Left renal cortex interstitium (tissue), 4 donors: ENCODE results near the gene OR51V1. TPM values are rescaled to one million over a fixed set of nuclear protein-coding genes. Genes with fewer than 3 reads are reported as not detected.
"Not testable (repeated sequence)": the region's sequence is repeated elsewhere in the genome, so short reads cannot be mapped to it uniquely, and the experiment has no call there.

ENCODE experiments used
- DNase-seq, 4 donors: peaks; one replicate each; pipeline ENCODE4 v3.0.0-alpha.2; 2013; ENCODE audit warnings: low read depth in 4 of 4, low spot score in 2 of 4, missing footprints in 1 of 4
- polyA plus RNA-seq, 4 donors: library from polyadenylated mRNA; unstranded; fragments of 120-200 nt; gene quantifications; one replicate each; pipeline ENCODE4 v1.2.1, GENCODE V29; 2013; ENCODE audit not compliant: insufficient read length in 4 of 4

OR51V1 gene
- polyA plus RNA-seq: not detected

DNA sequence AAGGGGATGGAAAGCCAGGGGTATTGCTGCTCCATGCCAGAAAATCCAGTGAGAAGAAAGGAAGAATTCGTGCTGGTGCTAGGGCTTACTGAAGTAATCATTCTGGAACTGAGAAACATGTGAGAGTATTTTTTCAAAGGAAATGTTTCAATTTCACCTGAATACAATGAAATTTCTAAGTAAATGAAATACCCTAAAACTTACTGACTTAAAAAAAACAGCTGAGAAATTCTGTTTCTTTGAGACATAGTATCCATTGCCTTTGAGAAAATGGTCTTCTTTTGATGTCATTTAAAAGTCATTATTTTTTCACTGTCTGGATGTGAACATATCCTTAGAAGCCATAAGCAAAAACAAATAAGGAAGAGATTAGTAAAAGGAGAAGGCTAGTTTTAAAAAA, at the start of gene OR51V1:
OR51V1 (minus strand) TSS at position 101 of the 400 bp plus-strand sequence; CDS start at position 101, 0 bp downstream.
- DNase-seq: no peak

GRCh38 chr11:5249807-5250396, 49.4 kb upstream of the OR51V1 start, which contains the start of gene HBG1:
TSS of gene HBG1 (minus strand) at chr11:5249857. CDS start at chr11:5249804, 53 bp downstream.
- not testable (repeated sequence) for DNase-seq

DNA sequence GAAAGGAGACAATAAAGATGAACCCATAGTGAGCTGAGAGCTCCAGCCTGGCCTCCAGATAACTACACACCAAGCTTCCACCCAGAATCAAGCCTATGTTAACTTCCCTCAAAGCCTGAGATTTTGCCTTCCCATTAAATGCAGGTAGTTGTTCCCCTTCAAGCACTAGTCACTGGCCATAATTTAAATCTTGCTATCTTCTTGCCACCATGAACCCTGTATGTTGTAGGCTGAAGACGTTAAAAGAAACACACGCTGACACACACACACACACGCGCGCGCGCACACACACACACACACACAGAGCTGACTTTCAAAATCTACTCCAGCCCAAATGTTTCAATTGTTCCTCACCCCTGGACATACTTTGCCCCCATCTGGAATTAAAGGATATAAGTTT, 48.0 kb upstream of the OR51V1 start:
- DNase-seq: not testable (repeated sequence)

DNA sequence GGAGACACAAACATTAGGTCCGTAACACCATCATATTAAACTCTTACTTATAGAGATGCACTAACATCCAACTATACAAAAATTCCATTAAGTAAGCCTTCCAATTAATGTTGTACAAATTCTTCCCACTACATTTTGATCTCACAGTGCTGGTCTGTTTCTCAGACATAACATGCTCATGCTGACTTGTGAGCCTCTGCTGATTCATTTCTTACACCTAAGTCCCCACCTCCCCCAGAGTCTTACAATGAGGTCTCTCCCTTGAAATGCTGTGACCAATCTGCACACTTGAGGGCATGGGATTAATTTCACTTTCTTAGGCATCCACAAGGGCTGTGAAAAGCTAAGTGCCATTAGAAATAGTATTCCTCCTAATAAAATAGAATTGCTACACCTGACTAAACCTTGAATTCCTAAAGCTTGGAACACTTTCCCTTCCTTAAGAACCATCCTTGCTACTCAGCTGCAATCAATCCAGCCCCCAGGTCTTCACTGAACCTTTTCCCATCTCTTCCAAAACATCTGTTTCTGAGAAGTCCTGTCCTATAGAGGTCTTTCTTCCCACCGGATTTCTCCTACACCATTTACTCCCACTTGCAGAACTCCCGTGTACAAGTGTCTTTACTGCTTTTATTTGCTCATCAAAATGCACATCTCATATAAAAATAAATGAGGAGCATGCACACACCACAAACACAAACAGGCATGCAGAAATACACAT, 47.1 kb upstream of the OR51V1 start:
- no peak for DNase-seq

DNA sequence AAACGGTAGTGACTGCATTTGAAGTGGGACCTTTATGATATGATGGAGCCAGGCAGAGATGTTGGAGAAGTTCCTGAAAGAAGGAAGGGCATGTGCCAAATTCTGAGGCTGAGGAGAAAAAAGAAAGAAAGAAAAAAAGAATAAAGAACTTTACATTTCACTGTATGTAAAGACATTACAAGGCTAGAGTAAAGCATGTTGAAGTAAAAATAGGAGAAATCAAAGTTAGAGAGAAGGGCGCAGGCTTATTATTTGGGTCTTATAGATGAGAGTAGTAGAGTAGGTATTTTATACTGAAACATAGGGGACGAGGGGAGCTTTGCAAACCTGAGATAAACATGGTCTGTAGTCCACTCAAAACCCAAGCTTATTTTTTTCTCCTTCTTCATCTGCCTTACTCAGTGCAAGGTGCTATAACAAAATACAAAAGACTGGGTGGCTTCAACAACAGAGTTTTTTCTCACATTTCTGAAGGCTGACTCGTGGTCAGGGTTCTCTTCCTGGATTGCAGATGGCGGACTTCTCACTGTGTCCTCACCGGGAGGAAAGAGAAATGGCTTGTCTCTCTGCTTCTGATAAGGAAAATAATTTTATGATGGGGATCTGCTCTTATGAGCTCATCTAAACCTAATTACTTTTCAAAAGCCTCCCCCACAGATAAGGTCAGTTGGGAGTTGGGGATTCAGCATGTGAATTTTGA, 46.4 kb upstream of the OR51V1 start:
- DNase-seq: no peak

DNA sequence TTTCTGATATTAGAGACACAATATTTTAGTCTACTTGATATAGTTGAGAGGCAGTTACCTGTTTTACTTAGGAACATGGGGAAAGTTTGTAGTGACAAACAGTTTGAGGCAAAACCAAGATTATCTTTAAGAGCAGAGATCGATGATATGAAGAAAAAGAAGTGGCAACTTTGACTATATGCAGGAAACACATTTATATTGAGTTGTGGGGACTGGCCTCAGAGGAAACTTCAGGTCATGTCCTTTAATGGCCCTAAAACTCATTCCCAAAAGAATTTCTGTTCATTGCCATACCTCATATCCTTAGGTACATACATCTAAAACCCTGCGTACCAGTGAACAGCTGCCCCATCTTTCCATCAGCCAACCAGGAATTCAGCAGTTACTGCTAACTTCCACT, 44.7 kb upstream of the OR51V1 start:
- DNase-seq: no peak

GRCh38 chr11:5243816-5244180, 43.3 kb upstream of the OR51V1 start:
- DNase-seq: no peak

GRCh38 chr11:5242933-5243815, 42.7 kb upstream of the OR51V1 start:
- DNase-seq: no peak

- no peak for DNase-seq
Measured at GRCh38 chr11:5242208-5242607, 41.7 kb upstream of the OR51V1 start.

DNA sequence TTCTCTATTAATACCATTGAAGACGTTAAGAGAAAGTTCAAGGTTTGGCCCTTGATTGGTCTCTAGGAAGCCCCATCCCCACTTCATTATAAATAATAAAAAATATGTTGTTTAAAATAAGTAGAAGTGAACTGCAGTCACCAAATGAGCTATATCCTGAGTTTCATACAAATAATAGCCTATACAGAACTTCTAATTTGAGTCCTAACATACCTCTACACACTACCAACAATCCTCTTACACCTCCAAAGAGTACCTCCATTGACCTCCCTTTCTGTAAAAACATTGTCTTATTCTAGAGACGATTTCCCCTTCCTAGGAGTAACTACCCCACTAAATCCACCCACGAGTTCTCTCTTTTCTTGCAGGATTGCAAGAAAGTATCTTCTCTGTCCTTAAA, 41.0 kb upstream of the OR51V1 start:
- no peak for DNase-seq

DNA sequence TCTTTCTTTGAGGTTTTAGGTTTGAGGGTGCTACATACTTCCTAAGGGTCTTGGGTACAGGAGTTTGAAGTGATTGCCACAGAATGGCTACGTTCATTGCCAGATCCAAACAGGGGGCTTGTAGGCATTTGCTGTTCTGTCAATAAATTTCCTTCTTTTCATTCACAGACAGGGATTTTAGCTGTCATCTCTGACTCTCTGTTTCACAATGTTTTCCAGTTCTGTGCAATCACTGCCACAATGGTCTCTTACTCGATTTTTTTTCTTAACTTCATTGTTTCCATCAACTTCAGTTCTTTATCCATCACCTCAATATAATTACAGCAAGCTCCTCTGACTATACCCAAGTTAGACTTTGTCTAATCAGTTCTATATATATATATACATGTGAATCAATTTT, 40.0 kb upstream of the OR51V1 start:
- DNase-seq: no peak

GRCh38 chr11:5240056-5240455, 39.6 kb upstream of the OR51V1 start:
- no peak for DNase-seq

GRCh38 chr11:5239046-5239445, 38.6 kb upstream of the OR51V1 start:
- DNase-seq: no peak

GRCh38 chr11:5238486-5238885, 38.0 kb upstream of the OR51V1 start:
- DNase-seq: no peak

DNA sequence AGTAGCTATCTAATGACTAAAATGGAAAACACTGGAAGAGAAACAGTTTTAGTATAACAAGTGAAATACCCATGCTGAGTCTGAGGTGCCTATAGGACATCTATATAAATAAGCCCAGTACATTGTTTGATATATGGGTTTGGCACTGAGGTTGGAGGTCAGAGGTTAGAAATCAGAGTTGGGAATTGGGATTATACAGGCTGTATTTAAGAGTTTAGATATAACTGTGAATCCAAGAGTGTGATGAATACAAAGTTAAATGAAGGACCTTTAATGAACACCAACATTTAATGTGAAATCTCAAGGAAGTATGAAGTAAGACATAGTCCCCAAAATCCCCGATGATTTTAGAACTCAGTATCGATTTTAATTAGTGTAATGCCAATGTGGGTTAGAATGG, 36.9 kb upstream of the OR51V1 start:
- DNase-seq: no peak

GRCh38 chr11:5235364-5236095, 35.0 kb upstream of the OR51V1 start:
- no peak for DNase-seq

DNA sequence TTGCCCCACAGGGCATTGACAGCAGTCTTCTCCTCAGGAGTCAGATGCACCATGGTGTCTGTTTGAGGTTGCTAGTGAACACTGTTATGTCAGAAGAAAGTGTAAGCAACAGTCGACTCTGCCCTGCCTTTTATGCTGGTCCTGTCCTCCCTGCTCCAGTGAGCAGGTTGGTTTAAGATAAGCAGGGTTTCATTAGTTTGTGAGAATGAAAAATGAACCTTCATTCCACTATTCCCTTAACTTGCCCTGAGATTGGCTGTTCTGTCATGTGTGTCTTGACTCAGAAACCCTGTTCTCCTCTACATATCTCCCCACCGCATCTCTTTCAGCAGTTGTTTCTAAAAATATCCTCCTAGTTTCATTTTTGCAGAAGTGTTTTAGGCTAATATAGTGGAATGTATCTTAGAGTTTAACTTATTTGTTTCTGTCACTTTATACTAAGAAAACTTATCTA, 33.9 kb upstream of the OR51V1 start, which contains the start of gene HBD:
HBD (minus strand) TSS at position 103 of the 454 bp plus-strand sequence; CDS start at position 53, 50 bp downstream.
- DNase-seq: no peak

DNA sequence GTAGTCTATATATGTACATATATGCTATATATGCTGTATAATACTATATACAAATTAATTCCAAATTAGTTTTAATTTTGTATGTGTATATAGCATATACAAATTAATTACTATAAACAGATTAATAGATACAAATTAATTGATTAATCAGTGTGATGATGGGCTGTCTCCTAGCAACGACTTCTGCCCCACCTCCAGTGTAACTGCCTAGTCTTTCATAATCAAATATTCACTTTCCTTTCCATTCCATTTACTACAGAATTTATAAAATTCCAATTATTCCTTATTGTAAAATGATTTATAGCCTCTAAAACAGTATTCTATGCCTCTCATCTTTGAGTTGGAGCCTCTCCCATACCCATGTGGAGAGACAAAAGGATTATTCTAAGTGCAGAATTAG, 32.8 kb upstream of the OR51V1 start:
- no peak for DNase-seq

DNA sequence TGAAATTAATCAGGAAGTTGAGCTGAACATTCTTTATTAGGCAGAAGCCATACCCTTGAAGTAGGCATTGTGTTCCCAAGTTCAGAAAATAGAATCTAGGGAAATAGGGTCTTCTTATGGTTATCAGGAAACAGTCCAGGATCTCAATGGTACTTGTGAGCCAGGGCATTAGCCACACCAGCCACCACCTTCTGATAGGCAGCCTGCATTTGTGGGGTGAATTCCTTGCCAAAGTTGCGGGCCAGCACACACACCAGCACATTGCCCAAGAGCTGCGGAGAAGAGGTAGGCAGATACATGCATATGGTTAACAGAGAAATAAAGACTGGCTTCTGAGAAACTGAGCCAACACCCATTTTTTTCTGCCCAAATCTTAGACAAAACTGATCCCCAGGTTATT, 32.3 kb upstream of the OR51V1 start:
- no peak for DNase-seq

GRCh38 chr11:5232176-5232575, 31.7 kb upstream of the OR51V1 start:
- no peak for DNase-seq
